IMR-90 (cell line): ENCODE measurements around the gene POLR3E. TPM values are rescaled to one million over a fixed set of nuclear protein-coding genes. Genes with fewer than 3 reads are reported as not detected.

Experiments used
- ATAC-seq: fragments of 200-7000 bp; cut with Tn5 transposase; 2 replicates; pipeline ENCODE4 v1.9.1; 2020; ENCODE audit warnings: low read depth, mild to moderate bottlenecking, moderate library complexity
- BruUV-seq: library from RNA; stranded (reverse); fragments of 400-500 nt; replicated peaks from 2 replicates; lab custom pipeline; 2021; lab: Mats Ljungman, UMichigan
- CTCF ChIA-PET: fragments of 300-600 bp; formaldehyde crosslinking; extraction: SDS; loops from one replicate; lab custom pipeline; 2021; ENCODE audit warnings: antibody characterized with exemption; lab: Yijun Ruan, JAX
- POLR2A ChIA-PET: fragments of 300-600 bp; sonication (Branson Sonifier 250); formaldehyde crosslinking; loops from one replicate; lab custom pipeline; 2022; ENCODE audit warnings: antibody characterized with exemption; ENCODE audit not compliant: unreplicated experiment; lab: Charles Lee
- DNase-seq: peaks from one replicate; pipeline ENCODE4 v3.0.0; 2013
- H2AFZ ChIP-seq: replicated peaks from 2 replicates; pipeline ENCODE3; 2013; ENCODE audit warnings: low read length, mild to moderate bottlenecking; ENCODE audit not compliant: poor library complexity
- H2AK5ac ChIP-seq: 2 replicates; pipeline ENCODE4 v1.6.1; 2013; ENCODE audit warnings: low read depth, low read length, inconsistent platforms
- H2AK9ac ChIP-seq: replicated peaks from 2 replicates; pipeline ENCODE3; 2013; ENCODE audit warnings: mild to moderate bottlenecking, low read depth, low read length, moderate library complexity; ENCODE audit not compliant: poor library complexity
- H2BK120ac ChIP-seq: 2 replicates; pipeline ENCODE4 v1.6.1; 2013; ENCODE audit warnings: low read depth, low read length, inconsistent platforms
- H2BK15ac ChIP-seq: 3 replicates; pipeline ENCODE4 v1.6.1; 2013; ENCODE audit warnings: low read depth, low read length, inconsistent platforms
- H2BK20ac ChIP-seq: 2 replicates; pipeline ENCODE4 v1.6.1; 2013; ENCODE audit warnings: low read depth, mild to moderate bottlenecking, inconsistent platforms, low read length, moderate library complexity
- H2BK5ac ChIP-seq: 2 replicates; pipeline ENCODE4 v1.6.1; 2013; ENCODE audit warnings: mild to moderate bottlenecking, low read depth, low read length, inconsistent platforms; ENCODE audit not compliant: poor library complexity, severe bottlenecking
- H3K14ac ChIP-seq: replicated peaks from 2 replicates; pipeline ENCODE4 v1.6.1; 2013; ENCODE audit warnings: low read depth, low read length, inconsistent platforms
- H3K18ac ChIP-seq: 2 replicates; pipeline ENCODE4 v1.6.1; 2013; ENCODE audit warnings: low read depth, low read length, control low read depth
- H3K23ac ChIP-seq: 2 replicates; pipeline ENCODE4 v1.6.1; 2013; ENCODE audit warnings: low read depth, low read length, inconsistent platforms
- H3K27ac ChIP-seq: 2 replicates; pipeline ENCODE4 v1.5.1; 2013; ENCODE audit warnings: mild to moderate bottlenecking, control low read depth, low read length; ENCODE audit not compliant: insufficient read depth
- H3K27me3 ChIP-seq: 2 replicates; pipeline ENCODE4 v1.6.1; 2013; ENCODE audit warnings: low read length; ENCODE audit not compliant: control insufficient read depth, insufficient read depth
- H3K36me3 ChIP-seq: 2 replicates; pipeline ENCODE4 v1.6.1; 2013; ENCODE audit warnings: low read length, mixed read lengths; ENCODE audit not compliant: control insufficient read depth, insufficient read depth
- H3K4ac ChIP-seq: 2 replicates; pipeline ENCODE4 v1.6.1; 2013; ENCODE audit warnings: low read depth, low read length, inconsistent platforms
- H3K4me1 ChIP-seq: 2 replicates; pipeline ENCODE4 v1.6.1; 2013; ENCODE audit warnings: low read length, mixed read lengths; ENCODE audit not compliant: control insufficient read depth, insufficient read depth
- H3K4me2 ChIP-seq: 2 replicates; pipeline ENCODE4 v1.6.1; 2013; ENCODE audit warnings: low read depth, mild to moderate bottlenecking, control low read depth, low read length, moderate library complexity
- H3K4me3 ChIP-seq: 2 replicates; pipeline ENCODE4 v1.5.1; 2013; ENCODE audit warnings: low read depth, mild to moderate bottlenecking, control low read depth, low read length, moderate library complexity; ENCODE audit not compliant: insufficient read depth
- H3K56ac ChIP-seq: 2 replicates; pipeline ENCODE4 v1.6.1; 2013; ENCODE audit warnings: low read length, inconsistent platforms; ENCODE audit not compliant: insufficient read depth; ENCODE audit errors: extremely low read depth
- H3K79me1 ChIP-seq, 2 experiments: 2 replicates each; pipeline ENCODE4 v1.6.1; 2013; ENCODE audit warnings: low read length in 2 of 2, inconsistent platforms in 1 of 2, low read depth in 1 of 2
- H3K9ac ChIP-seq: 2 replicates; pipeline ENCODE4 v1.6.1; 2013; ENCODE audit warnings: low read depth, low read length, control low read depth
- H3K9me1 ChIP-seq: 2 replicates; pipeline ENCODE4 v1.6.1; 2013; ENCODE audit warnings: low read length, inconsistent platforms; ENCODE audit not compliant: insufficient read depth
- H3K9me3 ChIP-seq: 2 replicates; pipeline ENCODE4 v1.6.1; 2013; ENCODE audit warnings: low read length; ENCODE audit not compliant: control insufficient read depth, insufficient read depth
- H4K20me1 ChIP-seq: 2 replicates; pipeline ENCODE4 v1.6.1; 2013; ENCODE audit warnings: low read length, inconsistent platforms; ENCODE audit not compliant: insufficient read depth
- H4K5ac ChIP-seq: 2 replicates; pipeline ENCODE4 v1.6.1; 2013; ENCODE audit warnings: mild to moderate bottlenecking, low read depth, low read length, control low read depth
- H4K8ac ChIP-seq, 2 experiments: 2 replicates each; pipeline ENCODE4 v1.6.1; 2013; ENCODE audit warnings: low read depth in 2 of 2, low read length in 2 of 2, control low read depth in 1 of 2, inconsistent platforms in 1 of 2
- H4K91ac ChIP-seq: 2 replicates; pipeline ENCODE4 v1.6.1; 2013; ENCODE audit warnings: low read depth, low read length, inconsistent platforms; ENCODE audit not compliant: insufficient read depth
- BHLHE40 ChIP-seq: fragments of 150-350 bp; IDR thresholded peaks from 2 replicates; pipeline ENCODE4 v1.6.1; 2016; ENCODE audit warnings: mild to moderate bottlenecking, low read depth, low read length
- CHD1 ChIP-seq: IDR thresholded peaks from 2 replicates; pipeline ENCODE4 v1.6.1; 2012; ENCODE audit warnings: low read depth, low read length, improper control_type of control experiment
- FOS ChIP-seq: fragments of 150-350 bp; IDR thresholded peaks from 2 replicates; pipeline ENCODE4 v1.6.1; 2016; ENCODE audit warnings: low read depth, low read length
- MAFK ChIP-seq: IDR thresholded peaks from 2 replicates; pipeline ENCODE4 v1.6.1; 2012; ENCODE audit warnings: low read depth, low read length, improper control_type of control experiment
- MAZ ChIP-seq: IDR thresholded peaks from 2 replicates; pipeline ENCODE4 v1.6.1; 2012; ENCODE audit warnings: low read depth, mild to moderate bottlenecking, low read length, improper control_type of control experiment, moderate library complexity, borderline replicate concordance
- MXI1 ChIP-seq: IDR thresholded peaks from 2 replicates; pipeline ENCODE4 v1.6.1; 2012; ENCODE audit warnings: low read depth, mild to moderate bottlenecking, low read length, moderate library complexity, borderline replicate concordance
- NFE2L2 ChIP-seq: fragments of 150-350 bp; IDR thresholded peaks from 2 replicates; pipeline ENCODE4 v1.6.1; 2016; ENCODE audit warnings: low read depth, mild to moderate bottlenecking, low read length
- POLR2A ChIP-seq: IDR thresholded peaks from 2 replicates; pipeline ENCODE4 v1.6.1; 2012; ENCODE audit warnings: mild to moderate bottlenecking, low read depth, low read length
- RAD21 ChIP-seq: IDR thresholded peaks from 2 replicates; pipeline ENCODE4 v1.6.1; 2012; ENCODE audit warnings: low read length, improper control_type of control experiment
- RCOR1 ChIP-seq: IDR thresholded peaks from 2 replicates; pipeline ENCODE4 v1.6.1; 2012; ENCODE audit warnings: mild to moderate bottlenecking, low read length, improper control_type of control experiment; ENCODE audit not compliant: insufficient replicate concordance
- RFX5 ChIP-seq: IDR thresholded peaks from 2 replicates; pipeline ENCODE4 v1.8.0; 2012; ENCODE audit warnings: low read depth, mild to moderate bottlenecking, low read length, moderate library complexity
- SMC3 ChIP-seq: fragments of 150-350 bp; IDR thresholded peaks from 2 replicates; pipeline ENCODE4 v1.6.1; 2016; ENCODE audit warnings: low read depth, mild to moderate bottlenecking, antibody characterized with exemption, low read length, moderate library complexity
- WGBS, 2 experiments: methylation state at CpG; one replicate each; pipeline versions ENCODE4 v1.1.5 to v1.1.7; 2013; ENCODE audit warnings: missing lambda C conversion rate in 2 of 2; ENCODE audit not compliant: insufficient read length in 1 of 2; ENCODE audit errors: extremely low coverage in 2 of 2; 5-methylcytosine and 5-hydroxymethylcytosine counted together
- dilution Hi-C: fragments of 300-500 bp; cut with HindIII; formaldehyde crosslinking; loops from one replicate; pipeline ENCODE4 v1.14.3; 2018; ENCODE audit warnings: low sequenced_read_pairs; ENCODE audit not compliant: unreplicated experiment
- in situ Hi-C: fragments of 300-500 bp; cut with MboI; formaldehyde crosslinking; loops from 3 replicates; pipeline ENCODE4 v1.14.3; 2019; ENCODE audit warnings: low sequenced_read_pairs, inconsistent platforms, mixed read lengths
- intact Hi-C: fragments of 100-400 bp; cut with micrococcal nuclease; formaldehyde crosslinking; loops from 2 replicates; pipeline ENCODE4 v1.10.0; 2022
- polyA plus RNA-seq, 3 experiments: library from polyadenylated mRNA; depleted of rRNA; stranded (reverse); fragments of >200 nt; gene quantifications; 2 replicates each; pipeline ENCODE4 v1.2.3, GENCODE V29; 2012; ENCODE audit warnings: low replicate concordance in 1 of 3
- total RNA-seq: library from RNA; depleted of rRNA; stranded (reverse); fragments of >200 nt; gene quantifications from 2 replicates; pipeline ENCODE4 v1.2.3, GENCODE V29; 2012
- TF ChIP-seq, protein P1 (sequence below): fragments of 150-350 bp; IDR thresholded peaks from 2 replicates; pipeline ENCODE4 v1.6.1; 2017; ENCODE audit warnings: mild to moderate bottlenecking, antibody characterized with exemption, low read length, low read depth
- TF ChIP-seq, protein P2 (sequence below): fragments of 150-350 bp; IDR thresholded peaks from 2 replicates; pipeline ENCODE4 v1.6.1; 2016; ENCODE audit warnings: low read depth, mild to moderate bottlenecking, low read length, moderate library complexity, borderline replicate concordance

Gene POLR3E
- total and polyA plus RNA-seq, 2 of the 4 experiments (the other 2 are of a cell fraction) = 19.9 to 46.0 TPM

DNA sequence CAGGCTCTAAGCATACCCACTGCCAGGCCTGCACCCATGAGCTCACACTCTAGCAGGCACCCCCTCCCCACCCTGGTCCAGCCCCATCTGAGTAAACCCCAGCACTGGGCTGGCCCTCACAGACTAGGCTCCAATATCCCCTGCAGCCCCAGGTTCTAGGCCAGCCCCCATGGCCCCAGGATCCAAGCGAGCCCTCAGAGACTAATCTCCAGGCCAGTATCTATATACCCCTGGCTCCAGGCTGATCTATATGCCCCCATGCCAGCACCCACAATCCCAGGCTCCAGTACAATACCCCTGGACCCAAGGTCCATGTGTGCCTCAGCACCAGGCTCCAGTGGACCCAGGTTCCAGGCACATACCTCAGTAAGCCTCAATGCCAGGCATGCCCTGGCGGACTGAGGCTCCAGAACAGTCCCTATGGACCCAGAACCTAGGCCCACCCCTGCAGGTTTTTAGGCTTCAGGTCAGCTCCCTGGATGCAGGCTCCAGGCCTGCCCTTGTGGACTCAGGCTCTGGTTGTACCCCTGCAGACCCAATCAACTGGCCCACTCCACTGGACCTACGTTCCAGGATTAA, 38.5 kb downstream of the POLR3E start:
- Histone ChIP-seq H2BK20ac (no peak overlapping the region), H3K14ac (no peak overlapping the region), H2BK15ac (no peak overlapping the region), H3K4me1 (peaks cover 5% of the 10 kb centered on the region; the same call in 1 of the 2 replicates), H3K27me3 (no peaks in the 10 kb centered on the region), H4K5ac (no peak overlapping the region), H3K9me1 (peaks cover 9% of the 10 kb centered on the region), H3K9me3 (peaks cover 2% of the 10 kb centered on the region; the same call in 1 of the 2 replicates), H4K8ac (no peak overlapping the region), H3K27ac (no peak overlapping the region), H2BK120ac (no peak overlapping the region), H3K18ac (no peak overlapping the region), H4K91ac (no peak overlapping the region), H3K4ac (no peak overlapping the region), H3K36me3 (peaks cover 41% of the 10 kb centered on the region), H2BK5ac (no peak overlapping the region), H3K4me3 (no peak overlapping the region), H3K9ac (no peak overlapping the region), H2AK5ac (no peak overlapping the region), H3K56ac (no peak overlapping the region), H2AK9ac (no peak overlapping the region), H3K23ac (no peak overlapping the region), H2AFZ (no peak overlapping the region), H3K79me1 (peaks cover 20 to 36% of the 10 kb centered on the region in 2 experiments), H4K20me1 (peaks cover 18% of the 10 kb centered on the region), H3K4me2 (no peak overlapping the region)
- no TSS peak for BruUV-seq
- in situ Hi-C loops (loop anchor here (25.0 kb wide), 1 partner anchor 1173 kb away; the partner anchor contains the start of genes DNAH3 and LDAF1), intact Hi-C loops (no loop called here), dilution Hi-C loops (no loop called here)
- CTCF ChIA-PET = no interaction called here
- POLR2A ChIA-PET = no interaction called here
- 92% methylated on average over 2 of the region's 3 CpGs; no CpG with 5 or more reads in 1 of the 2 experiments for WGBS, 2 experiments
- DNase-seq (no peak), ATAC-seq (no peak)
- TF ChIP-seq SMC3 (no peak), MXI1 (no peak), RAD21 (no peak), POLR2A (no peak), RFX5 (no peak), FOS (no peak), BHLHE40 (no peak), MAZ (no peak), RCOR1 (no peak), CHD1 (no peak), MAFK (no peak), NFE2L2 (no peak)
- TF ChIP-seq, protein P1, sequence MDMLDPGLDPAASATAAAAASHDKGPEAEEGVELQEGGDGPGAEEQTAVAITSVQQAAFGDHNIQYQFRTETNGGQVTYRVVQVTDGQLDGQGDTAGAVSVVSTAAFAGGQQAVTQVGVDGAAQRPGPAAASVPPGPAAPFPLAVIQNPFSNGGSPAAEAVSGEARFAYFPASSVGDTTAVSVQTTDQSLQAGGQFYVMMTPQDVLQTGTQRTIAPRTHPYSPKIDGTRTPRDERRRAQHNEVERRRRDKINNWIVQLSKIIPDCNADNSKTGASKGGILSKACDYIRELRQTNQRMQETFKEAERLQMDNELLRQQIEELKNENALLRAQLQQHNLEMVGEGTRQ = no peak
- TF ChIP-seq, protein P2, sequence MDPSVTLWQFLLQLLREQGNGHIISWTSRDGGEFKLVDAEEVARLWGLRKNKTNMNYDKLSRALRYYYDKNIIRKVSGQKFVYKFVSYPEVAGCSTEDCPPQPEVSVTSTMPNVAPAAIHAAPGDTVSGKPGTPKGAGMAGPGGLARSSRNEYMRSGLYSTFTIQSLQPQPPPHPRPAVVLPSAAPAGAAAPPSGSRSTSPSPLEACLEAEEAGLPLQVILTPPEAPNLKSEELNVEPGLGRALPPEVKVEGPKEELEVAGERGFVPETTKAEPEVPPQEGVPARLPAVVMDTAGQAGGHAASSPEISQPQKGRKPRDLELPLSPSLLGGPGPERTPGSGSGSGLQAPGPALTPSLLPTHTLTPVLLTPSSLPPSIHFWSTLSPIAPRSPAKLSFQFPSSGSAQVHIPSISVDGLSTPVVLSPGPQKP = no peak
